Measurements from ENCODE around the gene OR2A14.
"Not testable (repeated sequence)": the region's sequence is repeated elsewhere in the genome, so short reads cannot be mapped to it uniquely, and the experiment has no call there.

OR2A14 gene

DNA sequence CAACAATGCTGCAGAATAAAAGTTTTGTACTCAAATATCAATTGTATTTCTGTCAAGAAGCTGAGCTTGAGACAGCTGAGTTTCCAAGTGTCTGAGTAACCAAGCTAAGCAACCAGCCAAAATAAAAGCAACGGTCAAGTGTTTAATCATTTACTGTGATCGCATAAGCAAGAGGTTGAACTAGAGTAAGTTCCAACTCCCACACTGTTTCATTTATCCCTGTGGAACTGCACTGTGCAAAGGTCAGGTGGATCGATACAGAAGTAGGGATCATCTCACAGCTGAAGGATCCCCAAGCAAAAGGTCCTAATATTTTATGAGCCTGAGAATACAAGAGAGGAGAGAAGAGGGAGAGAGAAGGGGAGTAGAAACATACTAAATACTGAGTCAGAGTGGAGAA is 21.4 kb downstream of the OR2A14 start:
- no peaks in the 10 kb centered on the region for H3K4me1 ChIP-seq (ENCODE audit: control insufficient read depth in 2 of 2, insufficient read depth in 2 of 2, low read length in 2 of 2)
- H3K27ac ChIP-seq (ENCODE audit: low read depth in 2 of 2, low read length in 2 of 2): no peak overlapping the region
- H3K27me3 ChIP-seq (ENCODE audit: control insufficient read depth in 2 of 2, insufficient read depth in 2 of 2, low read length in 2 of 2): no peaks in the 10 kb centered on the region
- H3K36me3 ChIP-seq (ENCODE audit: control insufficient read depth in 2 of 2, insufficient read depth in 2 of 2, low read length in 2 of 2): no peaks in the 10 kb centered on the region
- peaks cover 5 to 10% of the 10 kb centered on the region in 2 donors for H3K9me3 ChIP-seq (ENCODE audit: control insufficient read depth in 2 of 2, low read length in 2 of 2)
- H3K4me3 ChIP-seq (ENCODE audit: low read length in 2 of 2): no peak overlapping the region
- no peak overlapping the region for H3K9ac ChIP-seq (ENCODE audit: low read depth in 1 of 2, low read length in 2 of 2)

GRCh38 chr7:144148224-144148827 is 25.4 kb downstream of the OR2A14 start:
- H3K27me3 ChIP-seq (ENCODE audit: control insufficient read depth in 2 of 2, insufficient read depth in 2 of 2, low read length in 2 of 2): no peaks in the 10 kb centered on the region
- H3K4me1 ChIP-seq (ENCODE audit: control insufficient read depth in 2 of 2, insufficient read depth in 2 of 2, low read length in 2 of 2): no peaks in the 10 kb centered on the region
- H3K9ac ChIP-seq (ENCODE audit: low read depth in 1 of 2, low read length in 2 of 2): no peak overlapping the region
- no peak overlapping the region for H3K4me3 ChIP-seq (ENCODE audit: low read length in 2 of 2)
- no peaks in the 10 kb centered on the region for H3K36me3 ChIP-seq (ENCODE audit: control insufficient read depth in 2 of 2, insufficient read depth in 2 of 2, low read length in 2 of 2)
- peaks cover 5 to 10% of the 10 kb centered on the region in 2 donors for H3K9me3 ChIP-seq (ENCODE audit: control insufficient read depth in 2 of 2, low read length in 2 of 2)
- H3K27ac ChIP-seq (ENCODE audit: low read depth in 2 of 2, low read length in 2 of 2): no peak overlapping the region

DNA sequence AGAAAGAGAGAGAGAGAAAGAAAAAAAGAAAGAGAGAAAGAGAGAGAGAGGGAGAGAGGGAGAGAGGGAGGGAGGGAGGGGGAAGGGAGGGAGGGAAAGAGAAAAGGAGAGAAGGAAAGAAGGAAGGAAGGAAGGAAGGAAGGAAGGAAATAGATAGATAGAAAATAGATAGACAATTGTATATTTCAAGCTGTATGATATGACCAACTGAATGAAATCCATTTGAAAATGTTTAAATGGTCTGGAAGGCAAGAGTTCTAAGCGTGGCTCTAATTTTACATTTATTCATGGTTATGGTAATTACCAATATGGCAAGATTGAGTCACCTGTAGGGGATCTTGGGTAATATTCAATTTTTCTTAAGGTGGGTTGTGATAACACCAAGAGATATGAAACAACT is 35.9 kb downstream of the OR2A14 start:
- H3K36me3 ChIP-seq (ENCODE audit: control insufficient read depth in 2 of 2, insufficient read depth in 2 of 2, low read length in 2 of 2): no peaks in the 10 kb centered on the region
- H3K9me3 ChIP-seq (ENCODE audit: control insufficient read depth in 2 of 2, low read length in 2 of 2): no peaks in the 10 kb centered on the region
- no peaks in the 10 kb centered on the region for H3K4me1 ChIP-seq (ENCODE audit: control insufficient read depth in 2 of 2, insufficient read depth in 2 of 2, low read length in 2 of 2)
- no peak overlapping the region for H3K9ac ChIP-seq (ENCODE audit: low read depth in 1 of 2, low read length in 2 of 2)
- H3K4me3 ChIP-seq (ENCODE audit: low read length in 2 of 2): no peak overlapping the region
- H3K27ac ChIP-seq (ENCODE audit: low read depth in 2 of 2, low read length in 2 of 2): no peak overlapping the region
- H3K27me3 ChIP-seq (ENCODE audit: control insufficient read depth in 2 of 2, insufficient read depth in 2 of 2, low read length in 2 of 2): no peaks in the 10 kb centered on the region

GRCh38 chr7:144164784-144165183 is 41.8 kb downstream of the OR2A14 start:
- no peak overlapping the region for H3K27ac ChIP-seq (ENCODE audit: low read depth in 2 of 2, low read length in 2 of 2)
- H3K27me3 ChIP-seq (ENCODE audit: control insufficient read depth in 2 of 2, insufficient read depth in 2 of 2, low read length in 2 of 2): no peaks in the 10 kb centered on the region
- H3K9me3 ChIP-seq (ENCODE audit: control insufficient read depth in 2 of 2, low read length in 2 of 2): no peaks in the 10 kb centered on the region
- no peak overlapping the region for H3K4me3 ChIP-seq (ENCODE audit: low read length in 2 of 2)
- H3K36me3 ChIP-seq (ENCODE audit: control insufficient read depth in 2 of 2, insufficient read depth in 2 of 2, low read length in 2 of 2): no peaks in the 10 kb centered on the region
- no peaks in the 10 kb centered on the region for H3K4me1 ChIP-seq (ENCODE audit: control insufficient read depth in 2 of 2, insufficient read depth in 2 of 2, low read length in 2 of 2)
- H3K9ac ChIP-seq (ENCODE audit: low read depth in 1 of 2, low read length in 2 of 2): no peak overlapping the region

DNA sequence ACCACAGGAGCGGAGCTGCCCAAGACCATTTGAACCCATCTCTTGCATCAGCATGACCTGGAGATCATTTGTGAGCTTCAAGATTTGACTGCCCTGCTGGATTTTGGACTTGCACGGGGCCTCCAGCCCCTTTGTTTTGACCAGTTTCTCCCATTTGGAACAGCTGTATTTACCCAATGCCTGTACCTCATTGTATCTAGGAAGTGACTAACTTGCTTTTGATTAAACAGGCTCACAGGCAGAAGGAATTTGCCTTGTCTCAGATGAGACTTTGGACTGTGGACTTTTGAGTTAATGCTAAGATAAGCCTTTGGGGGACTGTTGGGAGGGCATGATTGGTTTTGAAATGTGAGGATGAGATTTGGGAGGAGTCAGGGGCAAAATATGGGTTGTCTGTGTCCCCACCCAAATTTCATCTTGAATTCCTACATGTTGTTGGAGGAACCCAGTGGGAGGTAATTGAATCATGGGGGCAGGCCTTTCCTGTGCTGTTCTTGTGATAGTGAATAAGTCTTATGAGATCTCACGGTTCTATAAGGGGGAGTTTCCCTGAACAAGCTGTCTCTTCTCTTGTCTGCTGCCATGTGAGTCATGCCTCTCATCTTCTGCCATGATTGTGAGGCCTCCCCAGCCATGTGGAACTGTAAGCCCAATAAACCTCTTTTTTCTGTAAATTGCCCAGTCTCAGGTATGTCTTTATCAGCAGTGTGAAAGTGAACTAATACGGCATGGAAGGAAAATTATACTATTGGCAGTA is 48.8 kb downstream of the OR2A14 start:
- not testable (repeated sequence) for H3K4me1 ChIP-seq (ENCODE audit: control insufficient read depth in 2 of 2, insufficient read depth in 2 of 2, low read length in 2 of 2); H3K27ac ChIP-seq (ENCODE audit: low read depth in 2 of 2, low read length in 2 of 2); H3K27me3 ChIP-seq (ENCODE audit: control insufficient read depth in 2 of 2, insufficient read depth in 2 of 2, low read length in 2 of 2); H3K9me3 ChIP-seq (ENCODE audit: control insufficient read depth in 2 of 2, low read length in 2 of 2); H3K9ac ChIP-seq (ENCODE audit: low read depth in 1 of 2, low read length in 2 of 2); H3K36me3 ChIP-seq (ENCODE audit: control insufficient read depth in 2 of 2, insufficient read depth in 2 of 2, low read length in 2 of 2); H3K4me3 ChIP-seq (ENCODE audit: low read length in 2 of 2)

- H3K4me3 ChIP-seq (ENCODE audit: low read length in 2 of 2): no peak overlapping the region
- H3K4me1 ChIP-seq (ENCODE audit: control insufficient read depth in 2 of 2, insufficient read depth in 2 of 2, low read length in 2 of 2): no peaks in the 10 kb centered on the region
- no peak overlapping the region for H3K27ac ChIP-seq (ENCODE audit: low read depth in 2 of 2, low read length in 2 of 2)
- no peaks in the 10 kb centered on the region for H3K36me3 ChIP-seq (ENCODE audit: control insufficient read depth in 2 of 2, insufficient read depth in 2 of 2, low read length in 2 of 2)
- no peak overlapping the region for H3K9ac ChIP-seq (ENCODE audit: low read depth in 1 of 2, low read length in 2 of 2)
- H3K9me3 ChIP-seq (ENCODE audit: control insufficient read depth in 2 of 2, low read length in 2 of 2): no peaks in the 10 kb centered on the region
- H3K27me3 ChIP-seq (ENCODE audit: control insufficient read depth in 2 of 2, insufficient read depth in 2 of 2, low read length in 2 of 2): no peaks in the 10 kb centered on the region
Measured at GRCh38 chr7:144174613-144175012, 51.6 kb downstream of the OR2A14 start.

- H3K27ac ChIP-seq (ENCODE audit: low read depth in 2 of 2, low read length in 2 of 2); H3K9me3 ChIP-seq (ENCODE audit: control insufficient read depth in 2 of 2, low read length in 2 of 2); H3K4me3 ChIP-seq (ENCODE audit: low read length in 2 of 2); H3K9ac ChIP-seq (ENCODE audit: low read depth in 1 of 2, low read length in 2 of 2); H3K4me1 ChIP-seq (ENCODE audit: control insufficient read depth in 2 of 2, insufficient read depth in 2 of 2, low read length in 2 of 2); H3K36me3 ChIP-seq (ENCODE audit: control insufficient read depth in 2 of 2, insufficient read depth in 2 of 2, low read length in 2 of 2); H3K27me3 ChIP-seq (ENCODE audit: control insufficient read depth in 2 of 2, insufficient read depth in 2 of 2, low read length in 2 of 2): not testable (repeated sequence)
Measured at GRCh38 chr7:144178380-144179164, 55.6 kb downstream of the OR2A14 start.

- not testable (repeated sequence) for H3K9me3 ChIP-seq (ENCODE audit: control insufficient read depth in 2 of 2, low read length in 2 of 2); H3K27me3 ChIP-seq (ENCODE audit: control insufficient read depth in 2 of 2, insufficient read depth in 2 of 2, low read length in 2 of 2); H3K27ac ChIP-seq (ENCODE audit: low read depth in 2 of 2, low read length in 2 of 2); H3K4me1 ChIP-seq (ENCODE audit: control insufficient read depth in 2 of 2, insufficient read depth in 2 of 2, low read length in 2 of 2); H3K9ac ChIP-seq (ENCODE audit: low read depth in 1 of 2, low read length in 2 of 2); H3K36me3 ChIP-seq (ENCODE audit: control insufficient read depth in 2 of 2, insufficient read depth in 2 of 2, low read length in 2 of 2); H3K4me3 ChIP-seq (ENCODE audit: low read length in 2 of 2)
Measured at GRCh38 chr7:144179165-144179479, 56.1 kb downstream of the OR2A14 start.

All from mucosa of rectum (tissue), 2 donors.